SK-N-SH (cell line): ENCODE data around the gene ARL8A.

Experiments
- CTCF ChIP-seq: fragments of 200-600 bp; sonication (generic); IDR thresholded peaks from 2 replicates; pipeline ENCODE4 v1.6.1; 2017; ENCODE audit warnings: antibody characterized with exemption, mild to moderate bottlenecking, moderate library complexity
- EP300 ChIP-seq, 2 experiments: IDR thresholded peaks; 2 replicates each; pipeline versions ENCODE4 v1.4.0 to v1.6.1; 2012; ENCODE audit warnings: borderline replicate concordance in 1 of 2, low read depth in 1 of 2, low read length in 1 of 2
- USF2 ChIP-seq: fragments of 150-350 bp; IDR thresholded peaks from 2 replicates; pipeline ENCODE4 v1.6.1; 2017; ENCODE audit warnings: antibody characterized with exemption, low read length, low read depth, borderline replicate concordance

GRCh38 chr1:202181586-202181985 lies 37.0 kb upstream of the ARL8A start:
- TF ChIP-seq EP300 (IDR thresholded peaks at IDR 0.05; ENCODE audit: borderline replicate concordance in 1 of 2, low read depth in 1 of 2, low read length in 1 of 2) (no peak), CTCF (no peak), USF2 (no peak)
